Measurements from ENCODE around the gene A1BG. TPM values are rescaled to one million over a fixed set of nuclear protein-coding genes. Genes with fewer than 3 reads are reported as not detected.

The A1BG gene
- total and polyA plus RNA-seq, 2 of the 13 experiments (the other 11 are each of a cell fraction or from before 2014, with no cell fraction given) = 14.7 to 41.4 TPM

GRCh38 chr19:58357481-58358145, 4.3 kb upstream of the A1BG start:
- no TSS peak for BruUV-seq (replicated peaks)
- in situ Hi-C loops (cut with HindIII; ENCODE audit: extremely low pct_ligation_motif_present, low pct_unique_long_range_greater_than_20kb) = no loop called here
- Histone ChIP-seq H3K27ac (ENCODE audit: extremely low read length, insufficient read depth, low read length) (no peak overlapping the region), H3K4me1 (ENCODE audit: insufficient read depth, low read length) (peaks cover 40% of the 10 kb centered on the region), H3K79me2 (ENCODE audit: insufficient read depth, low read length) (no peaks in the 10 kb centered on the region), H3K4me3 (replicated peaks in 1 of 3; ENCODE audit: insufficient read depth in 1 of 3, low read depth in 2 of 3, low read length in 3 of 3) (no peak overlapping the region), H3K9me3 (ENCODE audit: low read length) (no peaks in the 10 kb centered on the region), H3K4me2 (ENCODE audit: low read depth, low read length) (no peak overlapping the region), H2AFZ (ENCODE audit: low read length) (no peak overlapping the region), H3K27me3 (ENCODE audit: control insufficient read depth in 1 of 2, insufficient read depth in 2 of 2, low read length in 2 of 2) (no peaks in the 10 kb centered on the region), H4K20me1 (ENCODE audit: insufficient read depth, low read length) (no peaks in the 10 kb centered on the region), H3K36me3 (replicated peaks in 1 of 2; ENCODE audit: control insufficient read depth in 1 of 2, insufficient read depth in 2 of 2, low read length in 2 of 2) (no peaks in the 10 kb centered on the region), H3K9ac (ENCODE audit: insufficient read depth, low read depth, low read length) (no peak overlapping the region)
- intact Hi-C loops (cut with micrococcal nuclease; ENCODE audit: unreplicated experiment) = no loop called here
- FAIRE-seq (no peak), DNase-seq (ENCODE audit: low spot score) (no peak), ATAC-seq (no peak)
- POLR2A ChIA-PET = no interaction called here
- TF ChIP-seq, protein P1, sequence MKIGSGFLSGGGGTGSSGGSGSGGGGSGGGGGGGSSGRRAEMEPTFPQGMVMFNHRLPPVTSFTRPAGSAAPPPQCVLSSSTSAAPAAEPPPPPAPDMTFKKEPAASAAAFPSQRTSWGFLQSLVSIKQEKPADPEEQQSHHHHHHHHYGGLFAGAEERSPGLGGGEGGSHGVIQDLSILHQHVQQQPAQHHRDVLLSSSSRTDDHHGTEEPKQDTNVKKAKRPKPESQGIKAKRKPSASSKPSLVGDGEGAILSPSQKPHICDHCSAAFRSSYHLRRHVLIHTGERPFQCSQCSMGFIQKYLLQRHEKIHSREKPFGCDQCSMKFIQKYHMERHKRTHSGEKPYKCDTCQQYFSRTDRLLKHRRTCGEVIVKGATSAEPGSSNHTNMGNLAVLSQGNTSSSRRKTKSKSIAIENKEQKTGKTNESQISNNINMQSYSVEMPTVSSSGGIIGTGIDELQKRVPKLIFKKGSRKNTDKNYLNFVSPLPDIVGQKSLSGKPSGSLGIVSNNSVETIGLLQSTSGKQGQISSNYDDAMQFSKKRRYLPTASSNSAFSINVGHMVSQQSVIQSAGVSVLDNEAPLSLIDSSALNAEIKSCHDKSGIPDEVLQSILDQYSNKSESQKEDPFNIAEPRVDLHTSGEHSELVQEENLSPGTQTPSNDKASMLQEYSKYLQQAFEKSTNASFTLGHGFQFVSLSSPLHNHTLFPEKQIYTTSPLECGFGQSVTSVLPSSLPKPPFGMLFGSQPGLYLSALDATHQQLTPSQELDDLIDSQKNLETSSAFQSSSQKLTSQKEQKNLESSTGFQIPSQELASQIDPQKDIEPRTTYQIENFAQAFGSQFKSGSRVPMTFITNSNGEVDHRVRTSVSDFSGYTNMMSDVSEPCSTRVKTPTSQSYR (CRISPR knock-in tag; IDR thresholded peaks at IDR 0.05; ENCODE audit: borderline replicate concordance) = peak; percentile 27; the same call in 1 of the 2 replicates
- TF ChIP-seq HMG20B (CRISPR knock-in tag; conservative IDR thresholded peaks at IDR 0.05) (no peak), ZNF550 (CRISPR knock-in tag; IDR thresholded peaks at IDR 0.05; ENCODE audit: borderline replicate concordance) (no peak)
- CTCF ChIA-PET (ENCODE audit: low intra/inter-chr PET ratio, low total read pairs) = no interaction called here
- WGBS (ENCODE audit: low lambda C conversion rate) = 75% methylated on average over 11 of the region's 19 CpGs

DNA sequence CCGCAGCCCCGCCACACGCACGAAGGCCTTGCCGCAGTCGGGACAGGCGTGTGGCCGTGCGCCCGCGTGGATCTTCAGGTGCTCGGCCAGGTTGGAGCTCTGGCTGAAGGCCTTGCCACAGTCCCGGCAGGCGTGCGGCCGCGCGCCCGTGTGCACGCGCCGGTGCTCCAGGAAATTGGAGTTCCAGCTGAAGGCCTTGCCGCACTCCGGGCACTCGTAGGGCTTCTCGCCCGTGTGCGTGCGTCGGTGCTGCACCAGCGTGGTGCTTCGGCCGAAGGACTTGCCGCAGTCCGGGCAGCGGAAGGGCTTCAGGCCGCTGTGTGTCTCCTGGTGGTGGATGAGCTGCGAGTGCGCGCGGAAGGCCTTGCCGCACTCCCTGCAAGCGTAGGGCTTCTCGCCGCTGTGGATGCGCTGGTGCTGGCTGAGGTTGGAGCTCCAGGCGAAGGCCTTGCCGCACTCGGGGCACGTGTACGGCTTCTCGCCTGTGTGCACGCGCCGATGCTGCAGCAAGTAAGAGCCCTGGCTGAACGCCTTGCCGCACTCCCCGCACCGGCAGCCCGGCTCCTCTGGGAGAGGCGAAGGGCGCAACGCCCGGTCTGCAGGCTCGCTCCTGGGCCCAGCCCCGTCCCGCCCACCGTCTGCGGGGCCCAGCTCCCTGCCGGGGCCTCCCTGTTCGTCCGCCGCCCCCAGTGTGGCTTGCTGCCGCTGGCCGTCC, 3.6 kb upstream of the A1BG start:
- intact Hi-C loops (cut with micrococcal nuclease; ENCODE audit: unreplicated experiment) (no loop called here), in situ Hi-C loops (cut with HindIII; ENCODE audit: extremely low pct_ligation_motif_present, low pct_unique_long_range_greater_than_20kb) (no loop called here)
- ChIA-PET POLR2A (no interaction called here), CTCF (ENCODE audit: low intra/inter-chr PET ratio, low total read pairs) (no interaction called here)
- no peak for FAIRE-seq
- BruUV-seq (replicated peaks) = no TSS peak
- Histone ChIP-seq H3K4me2 (ENCODE audit: low read depth, low read length) (no peak overlapping the region), H3K9me3 (ENCODE audit: low read length) (no peaks in the 10 kb centered on the region), H3K4me1 (ENCODE audit: insufficient read depth, low read length) (peaks cover 47% of the 10 kb centered on the region), H3K27ac (ENCODE audit: extremely low read length, insufficient read depth, low read length) (no peak overlapping the region), H3K36me3 (replicated peaks in 1 of 2; ENCODE audit: control insufficient read depth in 1 of 2, insufficient read depth in 2 of 2, low read length in 2 of 2) (no peaks in the 10 kb centered on the region), H3K79me2 (ENCODE audit: insufficient read depth, low read length) (no peaks in the 10 kb centered on the region), H3K9ac (ENCODE audit: insufficient read depth, low read depth, low read length) (no peak overlapping the region), H4K20me1 (ENCODE audit: insufficient read depth, low read length) (no peaks in the 10 kb centered on the region), H3K4me3 (replicated peaks in 1 of 3; ENCODE audit: insufficient read depth in 1 of 3, low read depth in 2 of 3, low read length in 3 of 3) (no peak overlapping the region), H3K27me3 (ENCODE audit: control insufficient read depth in 1 of 2, insufficient read depth in 2 of 2, low read length in 2 of 2) (no peaks in the 10 kb centered on the region), H2AFZ (ENCODE audit: low read length) (no peak overlapping the region)
- ATAC-seq = no peak
- 92% methylated on average over 31 of the region's 75 CpGs for WGBS (ENCODE audit: low lambda C conversion rate)
- TF ChIP-seq ZNF737 (CRISPR knock-in tag; IDR thresholded peaks at IDR 0.05; ENCODE audit: borderline replicate concordance) (no peak), FOXC1 (CRISPR knock-in tag; IDR thresholded peaks at IDR 0.05; ENCODE audit: borderline replicate concordance) (no peak), BCL6 (CRISPR knock-in tag; IDR thresholded peaks at IDR 0.05) (no peak)
- DNase-seq (ENCODE audit: low spot score) = no peak
